Natural killer cell (primary cell): ENCODE measurements around the gene NAA16. TPM values are rescaled to one million over a fixed set of nuclear protein-coding genes. Genes with fewer than 3 reads are reported as not detected.

Source experiments
- ATAC-seq, 3 donors: fragments of 150-1000 bp in 2 of 3; fragments of 200-7000 bp in 1 of 3; cut with Tn5 transposase; 1 replicate in 1 of 3; 2 replicates in 2 of 3; pipeline ENCODE4 v1.10.0; 2021; ENCODE audit warnings: mild to moderate bottlenecking in 2 of 3, moderate library complexity in 2 of 3
- DNase-seq, 2 donors: peaks; one replicate each; pipeline versions ENCODE4 v3.0.0 to v3.0.0-alpha.2; 2013 to 2021; ENCODE audit warnings: mixed read lengths in 1 of 2
- H3K27ac ChIP-seq: one replicate; pipeline ENCODE4 v1.5.1; 2013; ENCODE audit warnings: mild to moderate bottlenecking, low read length
- H3K27me3 ChIP-seq: one replicate; pipeline ENCODE4 v1.6.1; 2013; ENCODE audit warnings: low read length; ENCODE audit not compliant: control insufficient read depth, insufficient read depth
- H3K36me3 ChIP-seq: one replicate; pipeline ENCODE4 v1.6.1; 2013; ENCODE audit warnings: low read length; ENCODE audit not compliant: control insufficient read depth, insufficient read depth
- H3K4me1 ChIP-seq: one replicate; pipeline ENCODE4 v1.6.1; 2013; ENCODE audit warnings: low read length; ENCODE audit not compliant: control insufficient read depth, insufficient read depth
- H3K4me3 ChIP-seq: one replicate; pipeline ENCODE4 v1.5.1; 2013; ENCODE audit warnings: low read length
- H3K9me3 ChIP-seq: one replicate; pipeline ENCODE4 v1.6.1; 2013; ENCODE audit warnings: low read length; ENCODE audit not compliant: control insufficient read depth, insufficient read depth
- H3K27ac Mint-ChIP-seq, 2 donors: one replicate each; pipeline ENCODE4 v1.8.0; 2022; ENCODE audit warnings: mild to moderate bottlenecking in 2 of 2, mixed read lengths in 2 of 2, moderate library complexity in 1 of 2
- H3K27me3 Mint-ChIP-seq, 2 donors: one replicate each; pipeline ENCODE4 v1.8.0; 2022; ENCODE audit warnings: low read depth in 2 of 2, mixed read lengths in 2 of 2
- H3K36me3 Mint-ChIP-seq: one replicate; pipeline ENCODE4 v1.8.0; 2022; ENCODE audit warnings: mixed read lengths
- H3K4me1 Mint-ChIP-seq, 2 donors: one replicate each; pipeline ENCODE4 v1.8.0; 2022; ENCODE audit warnings: mixed read lengths in 2 of 2
- H3K4me3 Mint-ChIP-seq: one replicate; pipeline ENCODE4 v1.8.0; 2022; ENCODE audit warnings: mild to moderate bottlenecking, moderate library complexity, mixed read lengths
- H3K9me3 Mint-ChIP-seq, 2 donors: one replicate each; pipeline ENCODE4 v1.8.0; 2022; ENCODE audit warnings: mixed read lengths in 2 of 2
- CTCF ChIP-seq: fragments of 200-600 bp; IDR thresholded peaks from one replicate; pipeline ENCODE4 v1.8.0; 2022; ENCODE audit warnings: antibody characterized with exemption
- WGBS: methylation state at CpG from one replicate; pipeline ENCODE4 v1.1.7; 2013; ENCODE audit warnings: missing lambda C conversion rate; ENCODE audit not compliant: insufficient coverage; 5-methylcytosine and 5-hydroxymethylcytosine counted together
- intact Hi-C: fragments of 100-400 bp; cut with micrococcal nuclease; formaldehyde crosslinking; loops from one replicate; pipeline ENCODE4 v1.14.2; 2022
- total RNA-seq, 4 donors: library from RNA; stranded (reverse); fragments of 120-200 nt in 1 of 4; gene quantifications; one replicate each; pipeline versions ENCODE4 v1.2.3 to v1.2.4, GENCODE V29; 2013 to 2022

NAA16 gene
- total RNA-seq, 3 donors from 2014 or later (not counting 1 experiment from before 2014, with no cell fraction given): 49.4 to 55.3 (median 53.1) TPM

DNA sequence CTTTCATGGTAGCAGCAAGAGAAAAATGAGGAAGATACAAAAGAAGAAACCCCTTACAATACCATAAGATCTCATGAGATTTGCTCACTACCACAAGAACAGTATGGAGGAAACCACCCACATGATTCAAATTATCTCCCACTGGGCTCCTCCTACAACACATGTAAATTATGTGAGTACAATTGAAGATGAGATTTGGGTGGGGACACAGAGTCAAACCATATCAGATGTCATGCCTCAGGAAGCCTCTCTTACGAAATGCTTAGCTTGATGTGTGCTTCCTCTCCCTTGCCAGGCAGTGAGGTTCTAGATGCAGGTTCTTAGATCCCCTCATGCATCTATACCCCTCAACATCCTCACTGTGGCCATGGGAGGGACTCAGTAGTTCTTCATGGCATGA, 83.1 kb downstream of the NAA16 start:
- WGBS: 67% methylated on average over 1 of the region's 1 CpG

GRCh38 chr13:41398494-41399170, 87.6 kb downstream of the NAA16 start:
- ATAC-seq (peak; percentile 35 to 54 (median 42)), DNase-seq (no peak)
- no peaks in the 10 kb centered on the region for H3K4me1 ChIP-seq
- no peaks in the 10 kb centered on the region for H3K27me3 ChIP-seq
- H3K27me3 Mint-ChIP-seq: peaks cover 0 to 2% of the 10 kb centered on the region in 2 donors
- no peak overlapping the region for H3K27ac ChIP-seq
- no peak for TF ChIP-seq CTCF
- no peak overlapping the region for H3K27ac Mint-ChIP-seq
- H3K4me3 Mint-ChIP-seq: no peak overlapping the region
- no peaks in the 10 kb centered on the region for H3K36me3 ChIP-seq
- no peaks in the 10 kb centered on the region for H3K4me1 Mint-ChIP-seq
- no peaks in the 10 kb centered on the region for H3K9me3 ChIP-seq
- WGBS: 94% methylated on average over 7 of the region's 7 CpGs
- H3K36me3 Mint-ChIP-seq: no peaks in the 10 kb centered on the region
- intact Hi-C loops: no loop called here
- no peak overlapping the region for H3K4me3 ChIP-seq
- H3K9me3 Mint-ChIP-seq: no peaks in the 10 kb centered on the region

More for the DNA sequence above, 83.1 kb downstream of the NAA16 start:
- Mint-ChIP-seq H3K27me3 (peaks cover 0 to 2% of the 10 kb centered on the region in 2 donors), H3K4me1 (no peaks in the 10 kb centered on the region), H3K9me3 (no peaks in the 10 kb centered on the region), H3K27ac (no peak overlapping the region), H3K4me3 (no peak overlapping the region), H3K36me3 (no peaks in the 10 kb centered on the region)
- no peak for TF ChIP-seq CTCF
- Histone ChIP-seq H3K36me3 (no peaks in the 10 kb centered on the region), H3K27ac (no peak overlapping the region), H3K4me3 (no peak overlapping the region), H3K9me3 (no peaks in the 10 kb centered on the region), H3K4me1 (no peaks in the 10 kb centered on the region), H3K27me3 (no peaks in the 10 kb centered on the region)
- DNase-seq (no peak), ATAC-seq (no peak)
- intact Hi-C loops: no loop called here

DNA sequence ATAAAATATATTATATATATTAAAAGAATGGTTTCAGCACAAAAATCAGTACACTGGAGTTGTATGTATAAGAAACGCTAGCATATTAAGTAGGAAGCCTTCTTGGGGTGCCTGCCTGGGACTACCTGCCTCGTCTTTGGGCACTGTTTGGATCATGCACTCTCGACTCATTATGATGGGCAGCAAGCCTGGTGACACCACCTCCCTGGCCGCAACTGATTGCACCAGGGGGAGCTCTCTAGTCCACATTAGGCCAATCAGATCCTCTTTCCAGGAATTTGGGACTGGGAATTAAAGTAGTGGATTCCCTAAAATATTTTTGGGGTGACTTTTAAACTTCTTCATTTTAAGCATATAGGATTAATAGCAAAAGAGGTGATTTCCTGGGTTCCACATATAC, 90.3 kb downstream of the NAA16 start:
- intact Hi-C loops: no loop called here
- Mint-ChIP-seq H3K27me3 (peaks cover 0 to 7% of the 10 kb centered on the region in 2 donors), H3K4me3 (no peak overlapping the region), H3K27ac (no peak overlapping the region), H3K9me3 (no peaks in the 10 kb centered on the region), H3K36me3 (no peaks in the 10 kb centered on the region), H3K4me1 (no peaks in the 10 kb centered on the region)
- Histone ChIP-seq H3K9me3 (no peaks in the 10 kb centered on the region), H3K27ac (no peak overlapping the region), H3K4me1 (no peaks in the 10 kb centered on the region), H3K27me3 (no peaks in the 10 kb centered on the region), H3K4me3 (no peak overlapping the region), H3K36me3 (no peaks in the 10 kb centered on the region)
- no peak for TF ChIP-seq CTCF
- WGBS: 96% methylated on average over 4 of the region's 4 CpGs
- ATAC-seq (no peak), DNase-seq (no peak)
